ENCODE data around the gene ECHS1. TPM values are rescaled to one million over a fixed set of nuclear protein-coding genes. Genes with fewer than 3 reads are reported as not detected.

The ECHS1 gene
- total and polyA plus RNA-seq, 10 of the 15 experiments (the other 5 are each of a cell fraction or from before 2014, with no cell fraction given): 32.7 to 164 (median 62.4) TPM

DNA sequence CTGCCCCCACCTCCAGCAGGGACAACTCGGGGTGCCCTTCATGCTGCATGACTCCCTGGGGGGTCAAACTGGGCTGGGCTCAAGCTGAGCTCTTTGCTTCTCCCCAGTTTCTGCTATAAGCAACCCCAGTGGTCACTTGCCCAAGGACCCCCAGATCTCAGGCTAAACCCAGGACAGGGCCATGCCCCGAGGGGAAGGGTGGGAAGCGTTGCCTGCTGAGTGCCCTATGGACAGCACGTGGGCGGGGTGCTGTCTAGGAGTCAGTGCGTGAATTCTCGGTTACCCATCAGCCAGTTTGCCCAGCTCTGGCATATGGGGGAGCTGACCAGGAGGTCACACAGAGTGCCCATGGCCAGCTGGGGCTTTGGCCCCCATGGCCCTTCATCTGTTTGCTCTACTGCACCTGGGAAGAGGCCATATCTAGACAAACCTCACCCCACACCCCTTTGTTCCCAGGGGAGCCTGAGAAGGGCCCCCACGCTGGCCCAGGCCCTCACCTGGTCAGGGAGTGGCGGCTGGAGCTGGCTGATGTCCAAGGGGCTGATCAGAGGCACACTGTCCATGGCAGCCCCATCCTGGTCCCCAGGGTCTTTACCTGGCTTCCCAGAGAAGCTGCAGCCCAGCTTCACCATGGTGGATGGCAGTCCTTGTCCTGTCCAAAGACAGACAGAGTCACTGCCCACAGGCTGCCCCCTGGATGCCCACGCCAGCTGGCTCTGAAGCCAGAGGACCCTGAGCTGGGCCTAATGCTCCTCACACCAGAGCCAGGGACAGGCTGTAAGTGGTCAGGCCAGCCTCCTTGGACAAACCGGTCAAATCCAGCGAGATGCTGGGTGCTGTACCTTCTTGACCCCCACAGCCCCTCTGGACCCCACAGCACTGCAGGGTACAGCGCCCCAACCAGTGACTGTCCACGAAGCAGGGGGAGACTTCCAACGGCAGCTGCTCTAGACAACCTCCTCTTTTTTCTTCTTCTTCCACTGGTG, 44.5 kb downstream of the ECHS1 start (continued):
- no peak for TF ChIP-seq EP300 (IDR thresholded peaks at IDR 0.05; ENCODE audit: borderline replicate concordance in 1 of 2, control insufficient read depth in 1 of 2, low read depth in 2 of 2, low read length in 2 of 2)
- no peak for TF ChIP-seq STAT1 (conservative IDR thresholded peaks at IDR 0.05)

DNA sequence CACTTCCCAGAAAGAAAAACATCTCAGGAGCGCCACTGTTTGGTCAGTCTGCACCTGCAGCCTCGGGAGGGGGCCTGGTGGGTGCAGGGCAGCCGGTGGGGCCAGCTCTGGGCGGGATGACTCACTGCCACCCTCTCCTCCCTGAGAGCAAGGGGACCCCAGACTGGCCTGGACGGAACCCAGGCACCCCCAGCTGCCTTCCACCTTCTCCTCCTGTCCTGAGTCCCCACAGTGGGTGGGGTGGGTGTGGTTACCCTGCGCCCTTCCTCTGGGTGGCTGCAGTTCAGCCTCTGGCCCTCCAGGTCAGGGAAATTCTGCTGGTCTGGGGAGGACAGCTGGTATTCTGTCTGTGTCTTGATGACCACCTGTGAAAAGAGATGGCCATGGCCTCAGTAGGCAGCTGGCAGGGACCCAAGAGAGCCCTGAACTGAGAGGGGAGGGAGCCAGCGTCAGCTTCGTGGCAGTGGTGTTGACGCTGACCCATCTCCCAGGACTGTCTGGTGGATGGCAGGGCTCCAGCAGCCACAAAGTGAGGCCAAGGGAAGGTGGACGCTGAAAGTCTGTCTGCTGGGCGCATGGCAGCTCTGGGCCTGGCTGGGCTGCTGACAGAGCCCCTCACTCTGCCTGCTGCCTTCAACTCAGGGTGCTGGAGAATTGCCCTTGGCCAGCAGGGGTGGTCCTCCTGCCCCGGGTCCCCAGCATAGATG, 45.4 kb downstream of the ECHS1 start:
- no peak for FAIRE-seq
- CTCF ChIA-PET: interaction anchor here (1.0 to 3.8 kb wide), 3 partner anchors 20 to 192 kb away, joined by 3 to 36 read pairs (median 24); no protein-coding TSS in a partner anchor
- RAD21 ChIA-PET (ENCODE audit: unreplicated experiment): no interaction called here

More for the DNA sequence above, 45.4 kb downstream of the ECHS1 start:
- Histone ChIP-seq H3K4me2 (ENCODE audit: control insufficient read depth, insufficient read depth) (no peak overlapping the region), H3K9me3 (replicated peaks; ENCODE audit: control insufficient read depth, insufficient read depth, low read length) (no peaks in the 10 kb centered on the region), H3K9ac (ENCODE audit: control insufficient read depth, insufficient read depth, low read length) (no peak overlapping the region), H3K27me3 (replicated peaks in 1 of 2; ENCODE audit: control insufficient read depth in 2 of 2, insufficient read depth in 2 of 2, low read length in 1 of 2) (peaks cover 4 to 9% of the 10 kb centered on the region in 2 experiments), H3K4me3 (no peak overlapping the region), H3K4me1 (ENCODE audit: control insufficient read depth, insufficient read depth, low read length) (no peaks in the 10 kb centered on the region), H4K20me1 (ENCODE audit: control insufficient read depth, insufficient read depth) (no peaks in the 10 kb centered on the region), H2AFZ (ENCODE audit: control insufficient read depth, low read depth, low read length) (no peak overlapping the region), H3K36me3 (ENCODE audit: control insufficient read depth in 2 of 2, insufficient read depth in 2 of 2, low read length in 1 of 2) (no peaks in the 10 kb centered on the region), H3K27ac (ENCODE audit: control insufficient read depth, insufficient read depth) (no peak overlapping the region), H3K79me2 (ENCODE audit: control insufficient read depth, insufficient read depth, low read length) (no peaks in the 10 kb centered on the region)
- no peak for TF ChIP-seq MXI1 (IDR thresholded peaks at IDR 0.05; ENCODE audit: low read depth, low read length)
- no peak for TF ChIP-seq RB1 (IDR thresholded peaks at IDR 0.05; ENCODE audit: borderline replicate concordance)
- no peak for TF ChIP-seq EGR1 (IDR thresholded peaks at IDR 0.05; ENCODE audit: borderline replicate concordance in 1 of 2, low read depth in 2 of 2, low read length in 2 of 2)
- TF ChIP-seq, protein P1, sequence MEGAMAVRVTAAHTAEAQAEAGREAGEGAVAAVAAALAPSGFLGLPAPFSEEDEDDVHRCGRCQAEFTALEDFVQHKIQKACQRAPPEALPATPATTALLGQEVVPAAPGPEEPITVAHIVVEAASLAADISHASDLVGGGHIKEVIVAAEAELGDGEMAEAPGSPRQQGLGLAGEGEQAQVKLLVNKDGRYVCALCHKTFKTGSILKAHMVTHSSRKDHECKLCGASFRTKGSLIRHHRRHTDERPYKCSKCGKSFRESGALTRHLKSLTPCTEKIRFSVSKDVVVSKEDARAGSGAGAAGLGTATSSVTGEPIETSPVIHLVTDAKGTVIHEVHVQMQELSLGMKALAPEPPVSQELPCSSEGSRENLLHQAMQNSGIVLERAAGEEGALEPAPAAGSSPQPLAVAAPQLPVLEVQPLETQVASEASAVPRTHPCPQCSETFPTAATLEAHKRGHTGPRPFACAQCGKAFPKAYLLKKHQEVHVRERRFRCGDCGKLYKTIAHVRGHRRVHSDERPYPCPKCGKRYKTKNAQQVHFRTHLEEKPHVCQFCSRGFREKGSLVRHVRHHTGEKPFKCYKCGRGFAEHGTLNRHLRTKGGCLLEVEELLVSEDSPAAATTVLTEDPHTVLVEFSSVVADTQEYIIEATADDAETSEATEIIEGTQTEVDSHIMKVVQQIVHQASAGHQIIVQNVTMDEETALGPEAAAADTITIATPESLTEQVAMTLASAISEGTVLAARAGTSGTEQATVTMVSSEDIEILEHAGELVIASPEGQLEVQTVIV (IDR thresholded peaks at IDR 0.05; ENCODE audit: borderline replicate concordance, partially characterized antibody): no peak
- no peak for TF ChIP-seq NR2F1 (conservative IDR thresholded peaks at IDR 0.05)
- no peak for TF ChIP-seq FOS (IDR thresholded peaks at IDR 0.05; ENCODE audit: borderline replicate concordance, extremely low read depth, insufficient read length)
- no peak for TF ChIP-seq SREBF2 (IDR thresholded peaks at IDR 0.05; ENCODE audit: low read length)
- TF ChIP-seq, protein P2, sequence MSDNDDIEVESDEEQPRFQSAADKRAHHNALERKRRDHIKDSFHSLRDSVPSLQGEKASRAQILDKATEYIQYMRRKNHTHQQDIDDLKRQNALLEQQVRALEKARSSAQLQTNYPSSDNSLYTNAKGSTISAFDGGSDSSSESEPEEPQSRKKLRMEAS (IDR thresholded peaks at IDR 0.05; ENCODE audit: low read depth, low read length): no peak
- TF ChIP-seq BHLHE40 (IDR thresholded peaks at IDR 0.05; ENCODE audit: borderline replicate concordance in 1 of 2, low read depth in 2 of 2, low read length in 1 of 2): no peak
- TF ChIP-seq IKZF2 (IDR thresholded peaks at IDR 0.05): no peak
- no peak for TF ChIP-seq RAD21 (IDR thresholded peaks at IDR 0.05; ENCODE audit: insufficient read depth, low read depth, low read length)
- no peak for TF ChIP-seq CHD4 (IDR thresholded peaks at IDR 0.05)
- no peak for TF ChIP-seq NRF1 (conservative IDR thresholded peaks at IDR 0.05; ENCODE audit: low read depth, low read length)
- no peak for TF ChIP-seq RCOR1 (conservative IDR thresholded peaks at IDR 0.05; ENCODE audit: low read depth, low read length)
- in situ Hi-C loops (cut with MboI) (loop anchor here (5.0 kb wide), 1 partner anchor 169 kb away; no protein-coding TSS in a partner anchor), intact Hi-C loops (cut with micrococcal nuclease; ENCODE audit: unreplicated experiment) (loop anchor here (2.0 to 5.0 kb wide), 2 partner anchors 64 to 281 kb away; partner anchors contain the start of gene MTG1)
- ATAC-seq (no peak), DNase-seq (ENCODE audit: low read depth, low spot score) (no peak)
- POLR2A ChIA-PET: interaction anchor here (1.0 kb wide), 1 partner anchor 62 kb away, joined by 3 read pairs; no protein-coding TSS in a partner anchor
- no TSS peak for BruUV-seq (replicated peaks)
- SMC1A ChIA-PET (ENCODE audit: uncharacterized antibody, unreplicated experiment): no interaction called here
- WGBS (ENCODE audit: insufficient coverage, insufficient replicate concordance, low lambda C conversion rate, missing lambda C conversion rate): 15% methylated on average over 12 of the region's 12 CpGs

All from GM12878 (cell line).